Mesenteric fat pad (tissue), 1 donor: ENCODE data around the gene IL10RB. TPM values are rescaled to one million over a fixed set of nuclear protein-coding genes. Genes with fewer than 3 reads are reported as not detected.

ENCODE experiments used
- DNase-seq: peaks from one replicate; pipeline ENCODE4 v3.0.0-alpha.2; 2020; ENCODE audit warnings: low spot score
- total RNA-seq: library from RNA; stranded (reverse); fragmentation: NEBNext Ultra II Directional; extraction: Animal tissue kit (Norgen Biotek cat#: 25700); gene quantifications from one replicate; pipeline ENCODE4 v1.2.1, GENCODE V29; 2021
- donor health status: DM: yes; HTN: yes; CAD: no.

IL10RB gene
- total RNA-seq, 1 donor from 2014 or later: 39.3 TPM

- no peak for DNase-seq
Observed at GRCh38 chr21:33327326-33327725, 61.2 kb downstream of the IL10RB start.

GRCh38 chr21:33327792-33328433 lies 61.7 kb downstream of the IL10RB start:
- DNase-seq: no peak

GRCh38 chr21:33330726-33331125 lies 64.6 kb downstream of the IL10RB start:
- no peak for DNase-seq

GRCh38 chr21:33332143-33332542 lies 66.0 kb downstream of the IL10RB start:
- no peak for DNase-seq

GRCh38 chr21:33334191-33334590 lies 68.0 kb downstream of the IL10RB start:
- DNase-seq: no peak

- no peak for DNase-seq
Observed at GRCh38 chr21:33334824-33335223, 68.7 kb downstream of the IL10RB start.

GRCh38 chr21:33339135-33339534 lies 73.0 kb downstream of the IL10RB start:
- DNase-seq: no peak

GRCh38 chr21:33339918-33340317 lies 73.8 kb downstream of the IL10RB start:
- DNase-seq: no peak

GRCh38 chr21:33345751-33346238 lies 79.6 kb downstream of the IL10RB start:
- no peak for DNase-seq

Other genes starting within 250 kb of the IL10RB start
- gene OLIG2, start 240.4 kb upstream of the IL10RB start, total RNA-seq: not detected
- not detected for gene OLIG1, start 196.2 kb upstream of the IL10RB start, total RNA-seq
- 41.5 TPM for gene IFNAR2, start 36.4 kb upstream of the IL10RB start, total RNA-seq
- 88.8 TPM for gene IFNAR1, start 58.6 kb downstream of the IL10RB start, total RNA-seq
- gene IFNGR2, start 137.0 kb downstream of the IL10RB start, total RNA-seq: 150 TPM
- gene TMEM50B, start 213.6 kb downstream of the IL10RB start, total RNA-seq: 36.1 TPM
- gene DNAJC28, start 225.3 kb downstream of the IL10RB start, total RNA-seq: 1.6 TPM